Astrocyte (in vitro differentiated cells and primary cell): Measurements from ENCODE around the gene CPLX1.

Experiments used
- EZH2 ChIP-seq: IDR thresholded peaks from 2 replicates; pipeline ENCODE4 v1.6.1; 2012; ENCODE audit warnings: mild to moderate bottlenecking, low read length, inconsistent platforms; ENCODE audit not compliant: insufficient read depth
- TF ChIP-seq, protein P1 (sequence below): IDR thresholded peaks from 2 replicates; pipeline ENCODE4 v1.5.1; 2011; ENCODE audit warnings: low read depth, mild to moderate bottlenecking, inconsistent platforms, low read length, moderate library complexity; ENCODE audit not compliant: insufficient read depth

DNA sequence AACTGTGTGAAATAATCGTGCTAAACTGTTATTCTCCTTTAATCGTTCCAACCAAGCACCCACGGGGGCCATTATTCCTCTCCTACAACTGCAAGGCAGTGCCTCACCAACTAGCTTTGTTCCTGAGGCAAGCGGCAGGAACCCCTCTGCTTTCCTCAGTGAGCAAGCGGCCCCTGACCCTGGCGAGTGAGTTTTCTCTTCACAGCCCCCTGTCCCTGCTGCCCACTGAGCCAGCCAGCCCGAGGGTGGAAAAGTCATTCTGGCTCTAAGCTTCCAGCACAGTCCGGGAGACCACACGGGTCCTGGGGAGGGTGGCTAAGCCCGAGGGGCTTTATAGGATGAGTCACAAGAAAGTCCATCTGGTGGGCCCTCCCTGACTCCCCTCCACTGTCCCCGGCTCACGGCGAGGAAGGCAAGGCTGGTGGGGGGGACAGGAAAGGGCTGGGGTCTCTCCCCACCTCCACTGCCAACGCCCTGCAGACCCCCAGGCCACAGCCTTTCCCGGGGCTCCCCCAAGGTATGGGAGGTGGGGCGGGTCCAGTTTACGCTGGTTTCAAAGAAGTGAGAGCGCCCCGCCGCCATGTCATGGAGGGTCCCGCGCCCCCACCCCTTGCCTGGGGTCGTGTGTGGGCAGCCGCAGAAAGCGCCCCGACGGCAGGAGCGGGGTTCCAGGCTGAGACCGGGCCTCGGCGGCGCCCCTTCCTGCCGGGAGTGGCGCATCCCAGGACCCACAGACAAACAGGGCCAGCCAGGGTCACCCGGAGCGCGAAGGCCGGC is 45.0 kb downstream of the CPLX1 start:
- TF ChIP-seq, protein P1, sequence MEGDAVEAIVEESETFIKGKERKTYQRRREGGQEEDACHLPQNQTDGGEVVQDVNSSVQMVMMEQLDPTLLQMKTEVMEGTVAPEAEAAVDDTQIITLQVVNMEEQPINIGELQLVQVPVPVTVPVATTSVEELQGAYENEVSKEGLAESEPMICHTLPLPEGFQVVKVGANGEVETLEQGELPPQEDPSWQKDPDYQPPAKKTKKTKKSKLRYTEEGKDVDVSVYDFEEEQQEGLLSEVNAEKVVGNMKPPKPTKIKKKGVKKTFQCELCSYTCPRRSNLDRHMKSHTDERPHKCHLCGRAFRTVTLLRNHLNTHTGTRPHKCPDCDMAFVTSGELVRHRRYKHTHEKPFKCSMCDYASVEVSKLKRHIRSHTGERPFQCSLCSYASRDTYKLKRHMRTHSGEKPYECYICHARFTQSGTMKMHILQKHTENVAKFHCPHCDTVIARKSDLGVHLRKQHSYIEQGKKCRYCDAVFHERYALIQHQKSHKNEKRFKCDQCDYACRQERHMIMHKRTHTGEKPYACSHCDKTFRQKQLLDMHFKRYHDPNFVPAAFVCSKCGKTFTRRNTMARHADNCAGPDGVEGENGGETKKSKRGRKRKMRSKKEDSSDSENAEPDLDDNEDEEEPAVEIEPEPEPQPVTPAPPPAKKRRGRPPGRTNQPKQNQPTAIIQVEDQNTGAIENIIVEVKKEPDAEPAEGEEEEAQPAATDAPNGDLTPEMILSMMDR: no peak
- no peak for TF ChIP-seq EZH2
